Spinal cord (tissue), 10 donors: ENCODE data around the gene GGA1. TPM values are rescaled to one million over a fixed set of nuclear protein-coding genes. Genes with fewer than 3 reads are reported as not detected.
A peak's percentile ranks its signal among the peaks of the same experiment; 100 is the strongest.
"Not testable (repeated sequence)": the region's sequence is repeated elsewhere in the genome, so short reads cannot be mapped to it uniquely, and the experiment has no call there.

Experiments used
- DNase-seq, 6 donors: peaks; one replicate each; pipeline versions ENCODE4 v3.0.0 to v3.0.0-alpha.2; 2013 to 2015; ENCODE audit warnings: low spot score in 6 of 6, low read depth in 4 of 6
- H3K27ac ChIP-seq: one replicate; pipeline ENCODE4 v1.5.1; 2013; ENCODE audit warnings: low read depth, low read length, control low read depth
- H3K27me3 ChIP-seq: one replicate; pipeline ENCODE4 v1.6.1; 2013; ENCODE audit warnings: low read length; ENCODE audit not compliant: control insufficient read depth, insufficient read depth
- H3K36me3 ChIP-seq: one replicate; pipeline ENCODE4 v1.6.1; 2013; ENCODE audit warnings: low read length; ENCODE audit not compliant: control insufficient read depth, insufficient read depth
- H3K4me1 ChIP-seq: one replicate; pipeline ENCODE4 v1.6.1; 2013; ENCODE audit warnings: low read length; ENCODE audit not compliant: control insufficient read depth, insufficient read depth
- H3K4me3 ChIP-seq: one replicate; pipeline ENCODE4 v1.5.1; 2013; ENCODE audit warnings: low read depth, low read length, control low read depth
- H3K9me3 ChIP-seq: one replicate; pipeline ENCODE4 v1.6.1; 2013; ENCODE audit warnings: low read length; ENCODE audit not compliant: control insufficient read depth, insufficient read depth
- WGBS: methylation state at CpG from one replicate; pipeline ENCODE4 v1.1.5; 2013; ENCODE audit warnings: missing lambda C conversion rate; ENCODE audit not compliant: insufficient coverage; 5-methylcytosine and 5-hydroxymethylcytosine counted together
- polyA plus RNA-seq, 2 donors: library from polyadenylated mRNA; unstranded; fragments of 120-200 nt; gene quantifications; one replicate each; pipeline ENCODE4 v1.2.1, GENCODE V29; 2013; ENCODE audit not compliant: insufficient read length in 2 of 2
- total RNA-seq, 2 donors: library from RNA; depleted of rRNA in 1 of 2; stranded (reverse); fragments of 120-200 nt in 1 of 2; fragments of >200 nt in 1 of 2; gene quantifications; one replicate each; pipeline versions ENCODE4 v1.2.3 to v1.2.4, GENCODE V29; 2013 to 2014
- donor health status: healthy.

The GGA1 gene
- total and polyA plus RNA-seq, 4 donors: 27.2 to 80.3 (median 53.3) TPM

DNA sequence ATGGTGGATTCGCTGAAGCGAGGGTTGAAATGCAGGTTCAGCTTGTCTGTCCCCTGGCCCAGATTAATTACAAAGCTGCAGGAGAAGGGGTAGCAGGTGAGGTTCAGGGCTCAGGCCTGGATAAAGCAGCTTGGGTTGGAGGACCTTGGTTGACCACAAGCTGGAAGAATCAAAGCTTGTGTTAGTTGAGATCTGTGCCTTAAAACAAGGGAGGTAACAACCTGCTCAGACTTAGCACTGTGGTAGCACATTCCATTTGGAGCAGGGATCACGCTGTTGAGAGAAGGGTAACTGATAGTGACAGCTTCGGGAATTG lies 38.0 kb upstream of the GGA1 start:
- H3K4me1 ChIP-seq: peaks cover 40% of the 10 kb centered on the region
- no peaks in the 10 kb centered on the region for H3K9me3 ChIP-seq
- H3K36me3 ChIP-seq: peaks cover 35% of the 10 kb centered on the region
- H3K4me3 ChIP-seq: no peak overlapping the region
- WGBS: 65% methylated on average over 2 of the region's 4 CpGs
- H3K27ac ChIP-seq: no peak overlapping the region
- H3K27me3 ChIP-seq: no peaks in the 10 kb centered on the region
- no peak for DNase-seq

DNA sequence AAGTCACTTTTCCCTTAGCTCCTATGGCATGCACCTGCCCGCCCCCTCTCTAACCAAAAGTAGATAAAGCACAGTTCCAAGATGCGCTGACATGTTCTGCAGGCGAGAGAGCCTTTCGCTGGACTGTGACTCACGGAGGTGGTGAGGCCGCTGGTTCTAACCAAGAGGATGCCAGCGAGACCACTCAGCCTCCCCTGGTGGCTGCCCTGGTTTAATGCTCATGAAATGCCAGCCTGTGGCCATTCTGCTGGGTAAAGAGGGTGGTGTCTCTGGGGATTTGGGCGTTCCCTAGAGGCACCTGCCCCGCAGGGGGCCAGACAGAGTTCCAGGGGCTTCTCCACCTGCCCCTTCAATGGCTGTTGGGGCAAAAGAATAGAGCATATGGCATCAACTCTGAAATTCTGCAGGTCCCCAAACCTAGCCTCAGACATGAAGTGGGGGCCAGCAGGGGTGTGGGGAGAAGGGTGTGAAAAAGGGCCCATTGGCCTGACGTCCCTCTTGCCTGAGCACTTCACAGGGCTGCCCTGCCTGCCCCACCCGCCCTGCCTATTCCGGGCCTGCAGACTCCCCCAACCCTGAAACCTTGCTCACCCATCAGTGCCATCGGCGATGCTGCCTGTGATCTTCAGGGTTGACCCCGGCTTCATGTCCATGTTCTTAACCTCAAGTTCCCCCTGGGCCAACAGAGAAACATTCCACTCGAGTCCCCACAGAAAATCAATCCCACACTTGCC lies 37.2 kb upstream of the GGA1 start:
- Histone ChIP-seq H3K9me3 (no peaks in the 10 kb centered on the region), H3K27ac (no peak overlapping the region)

DNA sequence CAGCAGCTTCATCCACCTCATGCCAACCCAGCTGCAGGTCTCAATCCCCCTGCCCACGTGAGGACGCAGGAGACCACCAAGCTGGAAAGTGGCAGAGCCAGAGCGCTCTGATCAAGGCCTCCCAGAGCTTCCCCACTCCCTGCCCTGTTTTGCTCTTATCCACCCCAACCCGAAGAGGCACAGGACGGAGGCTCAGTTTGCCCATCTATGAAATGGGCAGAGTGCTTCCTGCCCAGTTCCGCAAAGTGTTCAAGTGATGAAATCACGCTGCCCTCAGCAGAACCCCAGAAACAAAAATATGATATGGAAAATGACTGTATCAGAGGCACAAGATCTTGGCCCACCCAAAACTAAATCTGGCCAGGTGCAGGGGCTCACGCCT lies 36.7 kb upstream of the GGA1 start:
- H3K27ac ChIP-seq: no peak overlapping the region
- no peak for DNase-seq
- 94% methylated on average over 5 of the region's 8 CpGs for WGBS

More for the DNA sequence above, 37.2 kb upstream of the GGA1 start:
- H3K36me3 ChIP-seq: peaks cover 27% of the 10 kb centered on the region
- peaks cover 32% of the 10 kb centered on the region for H3K4me1 ChIP-seq
- no peaks in the 10 kb centered on the region for H3K27me3 ChIP-seq
- 74% methylated on average over 15 of the region's 16 CpGs for WGBS
- no peak overlapping the region for H3K4me3 ChIP-seq
- DNase-seq: no peak

DNA sequence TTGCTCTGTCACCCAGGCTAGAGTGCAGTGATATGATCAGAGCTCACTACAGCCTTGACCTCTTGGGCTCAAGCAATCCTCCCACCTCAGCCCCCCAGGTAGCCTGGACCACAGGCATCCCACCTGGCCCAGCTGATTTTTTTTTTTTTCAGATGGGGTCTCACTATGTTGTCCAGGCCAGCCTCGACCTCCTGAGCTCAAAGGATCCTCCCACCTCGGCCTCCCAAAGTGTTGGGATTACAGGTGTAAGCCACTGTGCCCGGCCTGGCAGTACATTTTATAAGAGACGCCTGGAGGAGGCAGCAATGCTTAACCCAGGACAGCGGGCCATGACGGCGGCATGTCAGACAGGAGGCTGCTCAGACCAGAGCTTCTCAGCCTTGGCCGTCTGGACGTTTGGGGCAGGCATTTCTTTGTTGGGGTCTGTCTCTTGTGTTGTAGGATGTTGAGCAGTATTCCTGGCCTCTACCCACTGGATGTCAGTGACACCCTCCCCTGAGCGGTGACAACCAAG lies 33.1 kb upstream of the GGA1 start:
- Histone ChIP-seq H3K9me3 (no peaks in the 10 kb centered on the region), H3K4me1 (peaks cover 7% of the 10 kb centered on the region), H3K27ac (no peak overlapping the region), H3K36me3 (no peaks in the 10 kb centered on the region), H3K27me3 (no peaks in the 10 kb centered on the region), H3K4me3 (no peak overlapping the region)
- no peak for DNase-seq
- 89% methylated on average over 9 of the region's 10 CpGs for WGBS

More for the DNA sequence above, 36.7 kb upstream of the GGA1 start:
- Histone ChIP-seq H3K36me3 (peaks cover 23% of the 10 kb centered on the region), H3K4me3 (no peak overlapping the region), H3K4me1 (peaks cover 27% of the 10 kb centered on the region), H3K9me3 (no peaks in the 10 kb centered on the region), H3K27me3 (no peaks in the 10 kb centered on the region)

DNA sequence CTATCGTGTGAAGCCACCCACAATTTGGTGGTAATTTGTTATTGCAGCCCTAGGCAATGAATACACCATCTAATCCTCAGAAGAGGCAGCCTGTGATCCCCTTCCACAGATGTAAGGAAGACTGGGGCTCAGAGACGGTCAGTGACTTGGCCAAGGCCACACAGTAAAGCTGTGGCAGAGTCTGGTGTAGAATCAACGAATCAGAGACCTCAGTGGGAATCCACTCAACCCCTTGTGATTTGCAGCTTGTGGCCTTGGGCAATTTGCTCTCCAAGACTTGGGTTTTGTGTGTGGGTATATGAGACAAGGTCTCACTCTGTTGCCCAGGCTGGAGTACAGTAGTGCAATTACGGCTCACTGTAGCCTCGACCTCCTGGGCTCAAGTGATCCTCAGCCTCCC lies 30.6 kb upstream of the GGA1 start:
- H3K27ac ChIP-seq: no peak overlapping the region
- no peaks in the 10 kb centered on the region for H3K27me3 ChIP-seq
- no peaks in the 10 kb centered on the region for H3K36me3 ChIP-seq
- no peaks in the 10 kb centered on the region for H3K9me3 ChIP-seq
- H3K4me3 ChIP-seq: no peak overlapping the region
- H3K4me1 ChIP-seq: peaks cover 26% of the 10 kb centered on the region
- WGBS: 82% methylated on average over 4 of the region's 5 CpGs
- DNase-seq: no peak

DNA sequence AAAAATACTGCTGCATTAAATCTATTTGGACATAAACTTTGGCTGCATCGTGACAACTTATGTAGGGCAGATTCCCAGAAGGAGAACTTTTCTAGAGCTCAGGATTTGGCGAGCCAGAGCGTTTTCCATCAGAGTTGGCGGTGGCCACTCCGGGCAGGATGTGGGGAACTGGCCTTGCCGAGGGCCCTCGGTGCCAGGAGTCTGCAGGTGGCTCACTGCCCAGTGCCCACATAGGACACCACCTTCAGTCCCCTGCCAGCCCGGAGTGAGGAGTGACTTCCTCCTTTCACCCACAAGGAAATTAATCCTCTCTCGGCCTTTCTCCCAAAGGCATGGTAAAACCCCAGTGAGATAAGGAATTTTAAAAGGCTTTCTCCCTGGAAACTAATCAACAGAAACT lies 27.1 kb upstream of the GGA1 start:
- WGBS: 38% methylated on average over 7 of the region's 9 CpGs
- peak in 2 of 6 donors; percentile 31 to 80 for DNase-seq
- Histone ChIP-seq H3K9me3 (no peaks in the 10 kb centered on the region), H3K36me3 (no peaks in the 10 kb centered on the region), H3K27me3 (no peaks in the 10 kb centered on the region), H3K4me1 (peaks cover 26% of the 10 kb centered on the region), H3K27ac (no peak overlapping the region), H3K4me3 (no peak overlapping the region)

DNA sequence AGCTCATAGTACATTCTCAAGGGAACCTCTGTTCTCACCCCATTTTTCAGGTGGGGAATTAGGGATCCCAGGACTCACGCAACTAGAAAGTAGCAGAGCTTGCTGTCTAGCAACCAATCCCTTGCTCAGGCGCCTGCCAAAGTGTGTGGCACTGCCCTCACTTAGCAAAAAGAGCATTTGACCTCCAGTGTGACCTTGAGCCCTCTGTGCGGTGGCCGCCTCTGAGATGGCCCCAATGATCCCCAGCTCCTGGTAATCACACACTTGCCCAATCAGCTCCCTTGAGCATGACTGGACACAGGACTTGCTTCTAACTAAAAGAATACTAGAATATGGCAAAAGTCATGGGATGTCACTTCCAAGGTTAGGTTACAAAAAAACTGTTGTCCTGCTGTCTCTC lies 26.1 kb upstream of the GGA1 start:
- no peaks in the 10 kb centered on the region for H3K36me3 ChIP-seq
- no peak for DNase-seq
- H3K4me1 ChIP-seq: peaks cover 26% of the 10 kb centered on the region
- no peaks in the 10 kb centered on the region for H3K9me3 ChIP-seq
- no peak overlapping the region for H3K4me3 ChIP-seq
- 72% methylated on average over 4 of the region's 4 CpGs for WGBS
- H3K27me3 ChIP-seq: no peaks in the 10 kb centered on the region
- no peak overlapping the region for H3K27ac ChIP-seq

DNA sequence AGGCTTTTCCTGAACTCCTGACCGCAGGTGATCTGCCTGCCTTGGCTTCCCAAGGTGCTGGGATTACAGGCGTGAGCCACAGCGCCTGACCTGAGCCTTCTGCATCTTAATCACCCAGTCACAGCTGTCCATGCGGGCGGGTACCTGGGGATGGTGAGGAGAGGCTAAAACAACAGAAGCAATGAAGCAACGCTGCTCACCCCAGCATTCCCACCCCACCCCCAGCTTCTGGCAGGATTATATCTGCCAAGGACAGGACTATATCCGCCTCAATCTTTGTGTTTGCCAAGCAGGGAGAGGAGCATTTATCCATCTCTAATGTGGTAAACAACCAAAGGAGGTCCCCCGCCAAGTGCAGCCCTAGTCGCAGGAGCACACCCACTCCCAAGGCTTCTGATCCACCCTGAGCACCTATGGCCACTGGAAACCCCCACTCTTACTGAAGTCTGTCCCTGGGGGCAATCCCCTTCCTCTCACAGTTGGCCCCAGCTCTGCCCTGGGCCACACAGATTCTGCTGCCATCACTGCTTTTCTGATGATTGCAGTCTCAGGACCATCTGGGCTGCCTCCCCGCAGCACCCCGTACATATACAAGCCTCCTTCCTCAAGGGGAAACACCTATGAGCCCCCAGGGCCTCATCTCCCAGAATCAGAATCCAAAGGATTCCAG lies 20.0 kb upstream of the GGA1 start:
- H3K27me3 ChIP-seq: no peaks in the 10 kb centered on the region
- no peak overlapping the region for H3K4me3 ChIP-seq
- H3K27ac ChIP-seq: no peak overlapping the region
- no peak for DNase-seq
- peaks cover 6% of the 10 kb centered on the region for H3K4me1 ChIP-seq
- 53% methylated on average over 8 of the region's 11 CpGs for WGBS
- H3K9me3 ChIP-seq: no peaks in the 10 kb centered on the region
- H3K36me3 ChIP-seq: no peaks in the 10 kb centered on the region

DNA sequence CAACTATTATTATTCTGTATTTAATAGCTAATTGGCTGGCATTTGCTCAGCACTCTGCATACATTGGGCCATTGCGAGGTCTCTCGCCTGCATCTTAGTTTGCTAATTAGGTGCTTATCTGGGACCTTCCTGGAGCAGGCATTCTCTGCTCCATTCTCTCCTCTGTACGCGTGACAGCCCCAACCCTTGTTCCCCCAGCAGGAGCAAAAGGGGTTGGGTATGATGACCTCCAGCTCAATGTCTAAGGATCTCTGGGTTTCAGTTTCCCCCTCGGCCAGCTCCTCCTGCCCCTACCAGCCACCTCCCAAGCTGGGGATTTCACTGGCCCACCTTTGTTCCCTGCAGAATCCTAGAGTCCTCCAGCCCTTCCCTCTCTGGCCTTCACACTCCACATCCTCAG lies 19.0 kb upstream of the GGA1 start:
- WGBS: 50% methylated on average over 1 of the region's 5 CpGs
- H3K9me3 ChIP-seq: no peaks in the 10 kb centered on the region
- no peaks in the 10 kb centered on the region for H3K36me3 ChIP-seq
- no peak overlapping the region for H3K4me3 ChIP-seq
- H3K27me3 ChIP-seq: no peaks in the 10 kb centered on the region
- DNase-seq: no peak
- peaks cover 6% of the 10 kb centered on the region for H3K4me1 ChIP-seq
- H3K27ac ChIP-seq: no peak overlapping the region

DNA sequence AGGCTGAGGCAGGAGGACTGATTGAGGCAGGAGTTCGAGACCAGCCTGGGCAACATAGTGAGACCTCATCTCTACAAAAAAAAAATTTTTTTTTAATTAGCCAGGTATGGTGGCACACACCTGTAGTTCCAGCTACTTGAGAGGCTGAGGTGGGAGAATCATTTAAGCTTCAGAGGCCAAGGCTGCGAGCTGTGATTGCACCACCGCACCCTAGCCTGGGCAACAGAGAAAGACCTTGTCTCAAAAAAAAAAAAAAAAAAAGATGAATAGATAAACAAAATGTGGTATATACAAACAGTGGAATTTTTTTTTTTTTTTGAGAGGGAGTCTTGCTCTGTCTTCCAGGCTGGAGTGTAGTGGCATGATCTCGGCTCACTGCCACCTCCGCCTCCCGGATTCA lies 17.6 kb upstream of the GGA1 start:
- DNase-seq, H3K36me3 ChIP-seq, H3K27me3 ChIP-seq, H3K4me3 ChIP-seq, H3K4me1 ChIP-seq, H3K27ac ChIP-seq, H3K9me3 ChIP-seq: not testable (repeated sequence)
- no CpG with 5 or more reads among the region's 6 CpGs for WGBS
